HCT116 (cell line): Measurements from ENCODE around the gene SIGLEC5. TPM values are rescaled to one million over a fixed set of nuclear protein-coding genes. Genes with fewer than 3 reads are reported as not detected.

ENCODE experiments used
- ATAC-seq: fragments of 200-7000 bp; cut with Tn5 transposase; 2 replicates; pipeline ENCODE4 v1.9.1; 2020; ENCODE audit warnings: mild to moderate bottlenecking, moderate library complexity
- BruUV-seq: library from RNA; stranded (reverse); fragments of 400-500 nt; replicated peaks from 2 replicates; lab custom pipeline; 2021; lab: Mats Ljungman, UMichigan
- CTCF ChIA-PET: fragments of 300-600 bp; sonication (Branson Sonifier 250); formaldehyde crosslinking; loops from one replicate; lab custom pipeline; 2021; ENCODE audit warnings: antibody characterized with exemption; lab: Charles Lee
- POLR2A ChIA-PET: fragments of 300-600, 350-600 bp; sonication (Branson Sonifier 250); formaldehyde crosslinking; loops from one replicate; lab custom pipeline; 2021; ENCODE audit warnings: antibody characterized with exemption; lab: Charles Lee
- RAD21 ChIA-PET, 2 experiments: fragments of 300-600 bp; sonication (Branson Sonifier 250); formaldehyde crosslinking; loops; one replicate each; lab custom pipeline; 2023; ENCODE audit warnings: low total read pairs in 2 of 2; ENCODE audit not compliant: uncharacterized antibody in 2 of 2, unreplicated experiment in 2 of 2, low non-redundant PET in 1 of 2; lab: Charles Lee
- DNase-seq: peaks from one replicate; pipeline ENCODE4 v3.0.0-alpha.2; 2010; ENCODE audit warnings: low read depth, low spot score
- H2AFZ ChIP-seq: fragments of 200-600 bp; shearing (Covaris generic), sonication (generic); 2 replicates; pipeline ENCODE4 v1.6.1; 2017; ENCODE audit warnings: low read depth, mixed run types, mixed read lengths, antibody characterized with exemption, low read length; ENCODE audit not compliant: poor library complexity, severe bottlenecking
- H3K27ac ChIP-seq: 2 replicates; pipeline ENCODE4 v1.5.1; 2012; ENCODE audit warnings: low read depth, low read length
- H3K27me3 ChIP-seq: fragments of 200-600 bp; sonication (generic); 2 replicates; pipeline ENCODE4 v1.6.1; 2016; ENCODE audit warnings: mixed run types, low read length, mixed read lengths; ENCODE audit not compliant: insufficient read depth
- H3K36me3 ChIP-seq, 2 experiments: fragments of 200-500 bp in 1 of 2; fragments of 200-600 bp in 1 of 2; sonication (Bioruptor generic) in 1 of 2; sonication (generic) in 1 of 2; 2 replicates each; pipeline versions ENCODE4 v1.5.1 to v1.6.1; 2014 to 2016; ENCODE audit warnings: low read length in 2 of 2, inconsistent platforms in 1 of 2, mixed read lengths in 1 of 2, mixed run types in 1 of 2; ENCODE audit not compliant: insufficient read depth in 2 of 2, control insufficient read depth in 1 of 2
- H3K4me1 ChIP-seq, 2 experiments: fragments of 200-600 bp in 1 of 2; sonication (generic) in 1 of 2; 2 replicates each; pipeline versions ENCODE4 v1.5.1 to v1.6.1; 2012 to 2017; ENCODE audit warnings: low read length in 2 of 2, inconsistent platforms in 1 of 2, mild to moderate bottlenecking in 1 of 2, mixed read lengths in 1 of 2, mixed run types in 1 of 2, moderate library complexity in 1 of 2; ENCODE audit not compliant: insufficient read depth in 2 of 2, control insufficient read depth in 1 of 2
- H3K4me2 ChIP-seq: fragments of 200-600 bp; sonication (generic); 2 replicates; pipeline ENCODE4 v1.6.1; 2017; ENCODE audit warnings: mixed run types, low read length, mixed read lengths
- H3K4me3 ChIP-seq, 2 experiments: fragments of 200-600 bp in 1 of 2; sonication (generic) in 1 of 2; replicated peaks in 1 of 2; 2 replicates each; pipeline ENCODE4 v1.5.1; 2011 to 2016; ENCODE audit warnings: low read length in 2 of 2, control low read depth in 1 of 2, low read depth in 1 of 2, mild to moderate bottlenecking in 1 of 2, mixed read lengths in 1 of 2, mixed run types in 1 of 2
- H3K79me2 ChIP-seq: fragments of 200-600 bp; sonication (generic); 2 replicates; pipeline ENCODE4 v1.6.1; 2017; ENCODE audit warnings: mild to moderate bottlenecking, mixed run types, low read length, moderate library complexity, mixed read lengths; ENCODE audit not compliant: insufficient read depth
- H3K9ac ChIP-seq: fragments of 200-600 bp; sonication (generic); 2 replicates; pipeline ENCODE4 v1.6.1; 2016; ENCODE audit warnings: low read length, mixed read lengths
- H3K9me2 ChIP-seq: fragments of 200-600 bp; sonication (generic), shearing (Covaris generic); 2 replicates; pipeline ENCODE4 v1.6.1; 2017; ENCODE audit warnings: mixed run types, mild to moderate bottlenecking, moderate library complexity; ENCODE audit not compliant: insufficient read depth
- H3K9me3 ChIP-seq, 2 experiments: fragments of 200-500 bp in 1 of 2; fragments of 200-600 bp in 1 of 2; sonication (Bioruptor generic) in 1 of 2; sonication (generic) in 1 of 2; 2 replicates each; pipeline ENCODE4 v1.6.1; 2014 to 2017; ENCODE audit warnings: low read length in 2 of 2, mixed read lengths in 2 of 2, inconsistent platforms in 1 of 2, low read depth in 1 of 2, mild to moderate bottlenecking in 1 of 2, mixed run types in 1 of 2, moderate library complexity in 1 of 2; ENCODE audit not compliant: control insufficient read depth in 1 of 2, insufficient read depth in 1 of 2
- H4K20me1 ChIP-seq: fragments of 200-600 bp; sonication (generic), shearing (Covaris generic); 2 replicates; pipeline ENCODE4 v1.6.1; 2017; ENCODE audit warnings: mixed run types, mild to moderate bottlenecking, moderate library complexity; ENCODE audit not compliant: insufficient read depth
- CEBPB ChIP-seq: IDR thresholded peaks from 2 replicates; pipeline ENCODE4 v1.6.1; 2012; ENCODE audit warnings: low read depth
- CTCF ChIP-seq, 3 experiments: fragments of 200-600 bp in 1 of 3; sonication (generic) in 1 of 3; IDR thresholded peaks in 2 of 3; conservative IDR thresholded peaks in 1 of 3; 2 replicates each; pipeline ENCODE4 v1.5.1; 2012 to 2017; ENCODE audit warnings: low read depth in 2 of 3, low read length in 2 of 3, antibody characterized with exemption in 1 of 3, borderline replicate concordance in 1 of 3, control low read depth in 1 of 3, mild to moderate bottlenecking in 1 of 3, mixed read lengths in 1 of 3, mixed run types in 1 of 3, moderate library complexity in 1 of 3; ENCODE audit not compliant: insufficient read depth in 1 of 3
- EZH2phosphoT487 ChIP-seq: fragments of 200-600 bp; IDR thresholded peaks from 2 replicates; pipeline ENCODE4 v1.6.1; 2018; ENCODE audit warnings: antibody characterized with exemption, borderline replicate concordance
- FOSL1 ChIP-seq: IDR thresholded peaks from 2 replicates; pipeline ENCODE4 v1.6.1; 2012; ENCODE audit warnings: low read depth
- JUND ChIP-seq: IDR thresholded peaks from 2 replicates; pipeline ENCODE4 v1.6.1; 2012
- MAX ChIP-seq: IDR thresholded peaks from 2 replicates; pipeline ENCODE4 v1.6.1; 2012
- POLR2AphosphoS5 ChIP-seq: IDR thresholded peaks from 2 replicates; pipeline ENCODE4 v1.6.1; 2011; ENCODE audit warnings: mild to moderate bottlenecking, low read depth, low read length, moderate library complexity
- RAD21 ChIP-seq: IDR thresholded peaks from 2 replicates; pipeline ENCODE4 v1.6.1; 2012; ENCODE audit warnings: low read depth, mild to moderate bottlenecking
- REST ChIP-seq: IDR thresholded peaks from 2 replicates; pipeline ENCODE4 v1.6.1; 2012; ENCODE audit warnings: low read depth
- SP1 ChIP-seq: IDR thresholded peaks from 2 replicates; pipeline ENCODE4 v1.6.1; 2012; ENCODE audit warnings: low read depth
- SRF ChIP-seq: IDR thresholded peaks from 2 replicates; pipeline ENCODE4 v1.6.1; 2012; ENCODE audit warnings: low read depth
- TCF7L2 ChIP-seq: IDR thresholded peaks from 2 replicates; pipeline ENCODE4 v1.7.0; 2011; ENCODE audit warnings: borderline replicate concordance, inconsistent platforms; ENCODE audit not compliant: insufficient read depth, insufficient read length; ENCODE audit errors: extremely low read depth
- intact Hi-C: fragments of 100-400 bp; cut with micrococcal nuclease; formaldehyde crosslinking; loops from 2 replicates; pipeline ENCODE4 v1.10.0; 2022
- total RNA-seq: library from RNA; stranded (reverse); gene quantifications from one replicate; pipeline ENCODE4 v1.2.1, GENCODE V29; 2021; ENCODE audit not compliant: unreplicated experiment
- TF ChIP-seq, protein P1 (sequence below): IDR thresholded peaks from 2 replicates; pipeline ENCODE4 v1.6.1; 2012

SIGLEC5 gene
- total RNA-seq, 1 experiment from 2014 or later = not detected

- intact Hi-C loops = no loop called here
- RAD21 ChIA-PET = interaction anchor here in 1 of 2 experiments (0.6 kb wide), 1 partner anchor 9 kb away, joined by 3 read pairs; no protein-coding TSS in a partner anchor
These were observed 22.1 kb upstream of the SIGLEC5 start for GRCh38 chr19:51652266-51652665.

More at GRCh38 chr19:51652266-51652665, 22.1 kb upstream of the SIGLEC5 start:
- ATAC-seq = no peak
- Histone ChIP-seq H4K20me1 (no peaks in the 10 kb centered on the region), H3K27ac (no peak overlapping the region), H3K36me3 (no peaks in the 10 kb centered on the region), H3K4me1 (peaks cover 0 to 5% of the 10 kb centered on the region in 2 experiments; a peak in 2 of 4 replicates), H3K9ac (no peak overlapping the region), H3K9me3 (no peaks in the 10 kb centered on the region), H2AFZ (no peak overlapping the region), H3K79me2 (no peaks in the 10 kb centered on the region), H3K4me3 (no peak overlapping the region), H3K4me2 (no peak overlapping the region), H3K27me3 (peaks cover 14% of the 10 kb centered on the region; the same call in 1 of the 2 replicates), H3K9me2 (no peaks in the 10 kb centered on the region)
- TF ChIP-seq TCF7L2 (no peak), MAX (no peak), CTCF (IDR thresholded peaks at IDR 0.05 in 2 of 3, conservative IDR thresholded peaks at IDR 0.05 in 1 of 3; ENCODE audit: borderline replicate concordance in 1 of 3, insufficient read depth in 1 of 3, low read depth in 2 of 3, low read length in 2 of 3) (no peak), REST (no peak), FOSL1 (no peak), JUND (no peak), RAD21 (no peak), EZH2phosphoT487 (no peak), SP1 (no peak), CEBPB (no peak), SRF (no peak), POLR2AphosphoS5 (no peak)
- TF ChIP-seq, protein P1, sequence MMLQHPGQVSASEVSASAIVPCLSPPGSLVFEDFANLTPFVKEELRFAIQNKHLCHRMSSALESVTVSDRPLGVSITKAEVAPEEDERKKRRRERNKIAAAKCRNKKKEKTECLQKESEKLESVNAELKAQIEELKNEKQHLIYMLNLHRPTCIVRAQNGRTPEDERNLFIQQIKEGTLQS = no peak
- no TSS peak for BruUV-seq
- ChIA-PET CTCF (no interaction called here), POLR2A (no interaction called here)
- no peak for DNase-seq
